ENCODE results near the gene CRIP1. TPM values are rescaled to one million over a fixed set of nuclear protein-coding genes. Genes with fewer than 3 reads are reported as not detected.
A peak's percentile ranks its signal among the peaks of the same experiment; 100 is the strongest.

Gene CRIP1
- polyA plus RNA-seq, 1 donor (not counting 4 experiments of a cell fraction or from before 2014, with no cell fraction given) = 1.7 TPM

DNA sequence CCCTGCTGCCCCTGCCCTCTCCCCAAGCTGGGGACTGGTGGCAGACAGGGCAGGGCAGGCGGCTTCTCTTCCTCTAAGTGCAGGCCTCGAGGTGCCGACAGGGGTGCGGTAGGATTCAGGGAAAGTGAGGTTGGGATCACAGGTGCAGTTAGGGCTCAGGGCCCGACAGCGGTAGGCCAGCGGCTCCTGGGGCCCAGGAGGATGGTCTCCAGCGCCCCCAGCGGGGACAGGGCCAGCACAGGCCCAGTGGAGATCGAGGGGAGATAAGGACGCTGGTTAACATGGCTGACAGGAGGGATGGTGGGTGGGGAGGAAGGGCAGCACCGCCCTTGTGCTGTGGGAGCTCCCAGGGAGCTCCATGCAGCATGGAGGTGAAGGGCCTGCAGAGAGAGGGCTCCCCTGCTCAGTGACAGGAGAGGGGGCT, 935 bp upstream of the CRIP1 start:
- no peak overlapping the region for H3K27ac ChIP-seq (ENCODE audit: control insufficient read depth, insufficient read depth, low read length)
- FAIRE-seq = no peak
- no peak overlapping the region for H3K4me3 ChIP-seq (ENCODE audit: control insufficient read depth in 2 of 3, extremely low read depth in 1 of 3, insufficient read depth in 2 of 3, low read depth in 1 of 3, low read length in 3 of 3)

GRCh38 chr14:105486974-105487448, 325 bp downstream of the CRIP1 start:
- no peak for DNase-seq (ENCODE audit: low read depth, low spot score)
- dilution Hi-C loops (cut with MboI; ENCODE audit: extremely low pct_ligation_motif_present, low sequenced_read_pairs) = no loop called here
- H2AFZ ChIP-seq (ENCODE audit: control insufficient read depth, low read length) = no peak overlapping the region

More for the DNA sequence above, 935 bp upstream of the CRIP1 start:
- Histone ChIP-seq H2AFZ (ENCODE audit: control insufficient read depth, low read length) (no peak overlapping the region), H3K27me3 (ENCODE audit: control insufficient read depth, extremely low read depth, insufficient read depth, low read length) (peaks cover 35% of the 10 kb centered on the region), H3K79me2 (ENCODE audit: control insufficient read depth, insufficient read depth, low read length) (no peaks in the 10 kb centered on the region), H3K9ac (ENCODE audit: control insufficient read depth, extremely low read depth, insufficient read depth, low read length) (no peak overlapping the region), H3K9me1 (ENCODE audit: control insufficient read depth, extremely low read depth, insufficient read depth, low read length) (no peaks in the 10 kb centered on the region), H3K4me2 (ENCODE audit: control insufficient read depth, extremely low read depth, insufficient read depth, low read depth, low read length) (no peak overlapping the region), H3K4me1 (ENCODE audit: control insufficient read depth, extremely low read depth, insufficient read depth, low read length) (peaks cover 38% of the 10 kb centered on the region), H3K9me3 (ENCODE audit: control insufficient read depth, low read depth, low read length) (no peaks in the 10 kb centered on the region), H3K36me3 (ENCODE audit: control insufficient read depth in 2 of 2, extremely low read depth in 1 of 2, insufficient read depth in 2 of 2, low read length in 2 of 2) (no peaks in the 10 kb centered on the region), H4K20me1 (ENCODE audit: control insufficient read depth, extremely low read depth, insufficient read depth, low read length) (no peaks in the 10 kb centered on the region)
- dilution Hi-C loops (cut with MboI; ENCODE audit: extremely low pct_ligation_motif_present, low sequenced_read_pairs) = no loop called here
- TF ChIP-seq EZH2 (IDR thresholded peaks at IDR 0.05; ENCODE audit: low read length) = no peak
- TF ChIP-seq CTCF (optimal IDR thresholded peaks at IDR 0.05 in 1 of 3, IDR thresholded peaks at IDR 0.05 in 1 of 3, conservative IDR thresholded peaks at IDR 0.05 in 1 of 3; ENCODE audit: extremely low read depth in 1 of 3, insufficient read depth in 2 of 3, low read length in 3 of 3) = peak in 1 of 3 experiments; percentile 12
- no peak for DNase-seq (ENCODE audit: low read depth, low spot score)

More at GRCh38 chr14:105486974-105487448, 325 bp downstream of the CRIP1 start:
- no peak for FAIRE-seq
- Histone ChIP-seq H3K9ac (ENCODE audit: control insufficient read depth, extremely low read depth, insufficient read depth, low read length) (no peak overlapping the region), H3K4me1 (ENCODE audit: control insufficient read depth, extremely low read depth, insufficient read depth, low read length) (peaks cover 31% of the 10 kb centered on the region), H3K9me1 (ENCODE audit: control insufficient read depth, extremely low read depth, insufficient read depth, low read length) (no peaks in the 10 kb centered on the region), H4K20me1 (ENCODE audit: control insufficient read depth, extremely low read depth, insufficient read depth, low read length) (peaks cover 3% of the 10 kb centered on the region), H3K27me3 (ENCODE audit: control insufficient read depth, extremely low read depth, insufficient read depth, low read length) (peaks cover 35% of the 10 kb centered on the region), H3K79me2 (ENCODE audit: control insufficient read depth, insufficient read depth, low read length) (no peaks in the 10 kb centered on the region), H3K36me3 (ENCODE audit: control insufficient read depth in 2 of 2, extremely low read depth in 1 of 2, insufficient read depth in 2 of 2, low read length in 2 of 2) (no peaks in the 10 kb centered on the region), H3K9me3 (ENCODE audit: control insufficient read depth, low read depth, low read length) (no peaks in the 10 kb centered on the region), H3K4me3 (ENCODE audit: control insufficient read depth in 2 of 3, extremely low read depth in 1 of 3, insufficient read depth in 2 of 3, low read depth in 1 of 3, low read length in 3 of 3) (peak overlapping the region in 1 of 3 experiments; percentile 7), H3K27ac (ENCODE audit: control insufficient read depth, insufficient read depth, low read length) (no peak overlapping the region), H3K4me2 (ENCODE audit: control insufficient read depth, extremely low read depth, insufficient read depth, low read depth, low read length) (peak overlapping the region; percentile 48)
- TF ChIP-seq CTCF (optimal IDR thresholded peaks at IDR 0.05 in 1 of 3, IDR thresholded peaks at IDR 0.05 in 1 of 3, conservative IDR thresholded peaks at IDR 0.05 in 1 of 3; ENCODE audit: extremely low read depth in 1 of 3, insufficient read depth in 2 of 3, low read length in 3 of 3) (no peak), EZH2 (IDR thresholded peaks at IDR 0.05; ENCODE audit: low read length) (peak; percentile 5)

Data from keratinocyte (primary cell).